C4-2B (cell line): ENCODE measurements around the gene IQCE.

ENCODE experiments used
- H3K27ac ChIP-seq: fragments of 450-650 bp; 2 replicates; pipeline ENCODE4 v1.5.1; 2017
- CTCF ChIP-seq: fragments of 450-650 bp; conservative IDR thresholded peaks from 2 replicates; pipeline ENCODE4 v1.5.1; 2017; ENCODE audit warnings: mild to moderate bottlenecking
- ZFX ChIP-seq: fragments of 450-650 bp; IDR thresholded peaks from 2 replicates; pipeline ENCODE4 v1.6.1; 2017

Gene IQCE

GRCh38 chr7:2572101-2572842, 13.5 kb downstream of the IQCE start:
- no peak overlapping the region for H3K27ac ChIP-seq
- TF ChIP-seq CTCF (no peak), ZFX (no peak)

GRCh38 chr7:2573761-2574160, 15.0 kb downstream of the IQCE start:
- TF ChIP-seq ZFX (no peak), CTCF (no peak)
- H3K27ac ChIP-seq = no peak overlapping the region

- no peak for TF ChIP-seq CTCF
- TF ChIP-seq ZFX = no peak
Observed at GRCh38 chr7:2575046-2575732, 16.4 kb downstream of the IQCE start.

GRCh38 chr7:2575733-2576340, 17.1 kb downstream of the IQCE start:
- TF ChIP-seq CTCF (no peak), ZFX (no peak)
- H3K27ac ChIP-seq = no peak overlapping the region

More at GRCh38 chr7:2575046-2575732, 16.4 kb downstream of the IQCE start:
- H3K27ac ChIP-seq = no peak overlapping the region

- no peak for TF ChIP-seq CTCF
- no peak for TF ChIP-seq ZFX
- H3K27ac ChIP-seq = no peak overlapping the region
Observed at GRCh38 chr7:2576742-2577491, 18.1 kb downstream of the IQCE start.

- no peak for TF ChIP-seq CTCF
- no peak for TF ChIP-seq ZFX
- H3K27ac ChIP-seq = no peak overlapping the region
Observed at GRCh38 chr7:2577914-2578680, 19.3 kb downstream of the IQCE start.
